ENCODE measurements around the gene VAV3.

The VAV3 gene

DNA sequence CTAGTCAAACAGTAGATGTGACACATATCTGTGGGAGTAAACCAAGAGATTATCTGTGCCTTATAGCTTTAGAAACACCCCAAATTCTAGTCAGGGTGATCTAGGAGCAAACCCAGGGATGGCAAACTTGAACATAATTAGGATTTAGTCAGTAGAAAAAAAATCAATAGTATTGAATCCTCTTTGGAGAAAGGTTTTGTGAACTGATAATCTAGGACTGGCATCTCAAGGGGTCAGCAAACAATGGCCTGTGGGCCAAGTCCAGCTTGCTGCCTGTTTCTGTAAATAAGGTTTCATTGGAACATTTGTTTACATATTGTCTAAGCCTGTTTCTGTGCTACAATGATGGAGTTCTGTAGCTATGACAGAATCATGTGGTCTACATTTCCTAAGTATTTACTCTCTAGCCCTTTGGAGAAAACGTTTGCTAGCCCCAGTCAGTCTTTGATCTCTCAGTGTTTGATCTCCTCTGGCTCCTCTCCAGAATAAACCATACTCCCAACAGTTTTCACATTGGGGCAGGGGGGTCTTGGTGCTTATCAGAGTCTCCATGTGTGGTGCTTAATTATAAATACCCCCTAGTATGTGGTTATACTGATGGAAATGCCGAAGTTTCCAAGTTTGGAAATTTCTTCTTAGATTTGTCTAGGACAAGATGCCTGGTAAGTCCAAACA lies 438.3 kb downstream of the VAV3 start:
- DNase-seq: no peak

DNA sequence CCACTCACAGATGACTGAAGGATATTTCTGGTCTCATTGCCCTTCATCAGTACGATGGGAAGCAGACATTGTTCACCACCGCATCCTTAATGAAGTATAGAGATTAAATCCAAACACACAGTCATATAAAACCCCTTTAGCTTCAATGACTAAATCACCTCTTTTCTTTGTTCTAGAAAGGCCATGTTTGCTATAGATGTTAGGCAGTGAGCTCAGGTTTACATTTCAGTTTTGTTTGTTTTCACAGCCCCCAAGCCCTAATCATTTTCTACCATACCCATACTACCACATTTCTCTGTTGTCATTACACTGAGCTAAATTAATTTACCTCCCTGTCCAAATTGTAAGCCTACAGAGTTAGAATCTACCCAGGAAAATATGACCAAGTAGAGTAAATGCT lies 439.0 kb downstream of the VAV3 start:
- DNase-seq: no peak

DNA sequence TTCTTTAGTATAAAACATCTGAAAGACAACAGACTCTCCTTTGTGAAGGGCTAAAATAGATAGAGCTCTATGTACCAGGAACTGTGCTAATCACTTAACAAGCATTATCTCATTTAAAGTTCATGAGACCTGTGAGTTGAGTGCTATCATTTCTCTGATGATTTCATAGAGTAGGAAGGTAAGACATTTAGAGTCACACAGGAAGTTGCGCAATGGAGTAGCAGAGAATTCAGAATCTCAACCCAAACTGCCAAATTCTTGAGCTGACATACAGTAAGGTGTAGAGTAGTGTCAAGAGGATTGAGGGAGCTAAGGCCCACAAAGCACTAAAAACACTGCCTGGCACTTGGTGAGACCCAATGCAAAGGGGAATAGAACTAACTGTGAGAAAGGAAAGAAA lies 439.8 kb downstream of the VAV3 start:
- no peak for DNase-seq

DNA sequence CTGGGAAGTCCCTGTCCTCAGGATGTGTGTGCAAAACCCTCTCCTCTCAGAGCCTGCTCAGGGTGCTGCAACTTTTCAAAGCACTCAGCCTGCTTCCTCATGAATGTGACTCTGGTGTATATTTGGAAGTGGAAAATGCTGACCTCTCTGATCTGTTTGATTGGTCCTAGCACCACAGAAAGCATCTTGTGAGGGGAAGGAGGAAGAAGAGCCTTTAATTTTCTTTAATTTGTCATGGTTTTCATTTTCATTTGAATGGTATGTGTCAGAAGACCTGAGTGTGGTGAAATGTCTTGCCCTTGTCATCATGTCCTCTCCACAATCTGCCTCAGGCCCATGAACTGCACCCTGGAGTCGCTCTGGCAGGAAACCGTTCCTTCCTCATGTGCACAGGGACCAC lies 440.7 kb downstream of the VAV3 start:
- no peak for DNase-seq

DNA sequence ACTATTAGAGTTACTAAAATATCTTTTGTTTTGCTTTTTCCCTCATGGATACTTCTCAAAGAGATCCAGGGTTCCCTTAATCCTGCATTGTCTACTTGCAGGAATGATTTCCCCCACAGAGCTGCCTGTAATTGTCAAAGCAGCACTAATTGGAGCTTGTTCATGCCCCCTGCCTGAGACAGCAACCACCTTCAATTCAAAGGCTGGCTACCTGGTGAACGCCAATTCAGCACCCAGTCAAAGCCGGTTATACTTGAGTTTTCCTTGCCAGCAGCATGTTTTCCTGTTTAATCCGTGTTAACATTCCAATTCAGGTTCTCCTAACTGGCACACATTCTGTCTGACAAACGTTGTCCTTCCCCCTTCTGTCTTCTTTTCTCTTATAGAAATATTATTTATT lies 441.2 kb downstream of the VAV3 start:
- no peak for DNase-seq

DNA sequence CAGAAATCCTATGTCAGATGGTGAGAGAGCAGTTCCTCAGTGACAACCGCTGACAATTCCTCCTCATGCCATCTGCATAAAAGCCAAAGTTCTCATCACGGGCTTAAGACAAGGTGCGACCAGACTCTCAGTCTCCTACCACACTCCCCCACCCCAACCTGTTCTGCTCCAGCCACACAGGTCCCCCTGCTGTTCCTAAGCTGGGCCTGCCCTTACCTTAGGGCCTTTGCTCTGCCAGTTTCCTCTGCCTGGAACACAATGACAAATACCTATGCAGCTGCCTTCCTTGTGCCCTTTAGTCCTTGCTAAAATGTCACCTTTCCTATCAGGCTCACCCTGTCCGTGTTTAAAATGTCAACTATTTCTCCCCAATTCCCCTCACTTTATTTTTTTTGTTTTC lies 441.9 kb downstream of the VAV3 start:
- no peak for DNase-seq
